Lower lobe of right lung (tissue), 2 donors: ENCODE data around the gene TOM1. TPM values are rescaled to one million over a fixed set of nuclear protein-coding genes. Genes with fewer than 3 reads are reported as not detected.

Experiments
- ATAC-seq, 2 donors: fragments of 200-7000 bp; cut with Tn5 transposase; one replicate each; pipeline ENCODE4 v1.9.1; 2020 to 2022; ENCODE audit warnings: mild to moderate bottlenecking in 2 of 2, moderate library complexity in 2 of 2
- DNase-seq: peaks from one replicate; pipeline ENCODE4 v3.0.0-alpha.2; 2020
- H3K27ac ChIP-seq: fragments of 200-600 bp; one replicate; pipeline ENCODE4 v1.8.0; 2022
- H3K27me3 ChIP-seq: fragments of 200-600 bp; one replicate; pipeline ENCODE4 v1.8.0; 2022; ENCODE audit warnings: low read depth
- H3K36me3 ChIP-seq: fragments of 200-600 bp; one replicate; pipeline ENCODE4 v1.8.0; 2022; ENCODE audit warnings: mild to moderate bottlenecking
- H3K4me1 ChIP-seq: fragments of 200-600 bp; one replicate; pipeline ENCODE4 v1.8.0; 2022
- H3K4me3 ChIP-seq: fragments of 200-600 bp; one replicate; pipeline ENCODE4 v1.8.0; 2022; ENCODE audit warnings: mild to moderate bottlenecking
- H3K9me3 ChIP-seq: fragments of 200-600 bp; one replicate; pipeline ENCODE4 v1.8.0; 2022
- CTCF ChIP-seq: fragments of 200-600 bp; IDR thresholded peaks from one replicate; pipeline ENCODE4 v1.8.0; 2022; ENCODE audit warnings: antibody characterized with exemption, mild to moderate bottlenecking
- intact Hi-C: fragments of 100-400 bp; cut with DNase I; formaldehyde crosslinking; loops from one replicate; pipeline ENCODE4 v1.11.0; 2022
- total RNA-seq: library from RNA; stranded (reverse); fragmentation: NEBNext Ultra II Directional; extraction: Animal tissue kit (Norgen Biotek cat#: 25700); gene quantifications from one replicate; pipeline ENCODE4 v1.2.1, GENCODE V29; 2021
- donor health status: DM: no; HTN: yes; CAD: no; lungs with severe emphysema.

Gene TOM1
- total RNA-seq, 1 donor from 2014 or later = 70.3 TPM

GRCh38 chr22:35345808-35346505 lies 46.3 kb downstream of the TOM1 start:
- Histone ChIP-seq H3K4me3 (no peak overlapping the region), H3K9me3 (no peaks in the 10 kb centered on the region), H3K36me3 (peaks cover 60% of the 10 kb centered on the region), H3K4me1 (peaks cover 15% of the 10 kb centered on the region), H3K27ac (no peak overlapping the region), H3K27me3 (no peaks in the 10 kb centered on the region)
- intact Hi-C loops = no loop called here
- ATAC-seq = no peak
- no peak for TF ChIP-seq CTCF
- no peak for DNase-seq

DNA sequence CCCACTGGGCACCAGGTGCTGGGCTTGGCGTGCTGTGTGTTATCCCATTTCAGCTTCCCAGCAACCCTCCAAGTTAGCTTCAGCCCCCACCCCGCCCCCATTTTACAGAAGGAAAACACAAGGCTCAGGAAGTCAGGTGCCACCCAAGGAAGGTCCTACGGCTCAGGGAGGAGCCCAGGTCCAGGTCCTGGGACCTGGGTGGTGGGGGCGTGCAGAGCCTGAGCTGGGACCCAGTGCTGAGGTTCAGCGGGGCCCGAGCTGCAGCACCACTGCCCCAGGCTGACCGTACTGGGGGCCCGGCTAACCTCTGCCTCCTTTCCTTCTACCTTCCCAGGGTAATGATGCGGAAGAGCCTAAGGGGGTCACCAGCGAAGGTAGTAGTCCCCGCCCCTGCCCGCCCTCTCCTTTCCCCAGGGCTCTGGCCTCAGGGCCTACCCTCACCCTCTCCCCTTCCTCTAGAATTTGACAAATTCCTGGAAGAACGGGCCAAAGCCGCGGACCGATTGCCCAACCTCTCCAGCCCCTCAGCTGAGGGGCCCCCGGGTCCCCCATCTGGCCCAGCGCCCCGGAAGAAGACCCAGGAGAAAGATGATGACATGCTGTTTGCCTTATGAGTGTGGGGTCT lies 47.0 kb downstream of the TOM1 start:
- Histone ChIP-seq H3K36me3 (peaks cover 52% of the 10 kb centered on the region), H3K4me3 (no peak overlapping the region), H3K9me3 (no peaks in the 10 kb centered on the region), H3K4me1 (peaks cover 22% of the 10 kb centered on the region), H3K27me3 (no peaks in the 10 kb centered on the region), H3K27ac (no peak overlapping the region)
- ATAC-seq (no peak), DNase-seq (no peak)
- intact Hi-C loops = no loop called here
- TF ChIP-seq CTCF = no peak

DNA sequence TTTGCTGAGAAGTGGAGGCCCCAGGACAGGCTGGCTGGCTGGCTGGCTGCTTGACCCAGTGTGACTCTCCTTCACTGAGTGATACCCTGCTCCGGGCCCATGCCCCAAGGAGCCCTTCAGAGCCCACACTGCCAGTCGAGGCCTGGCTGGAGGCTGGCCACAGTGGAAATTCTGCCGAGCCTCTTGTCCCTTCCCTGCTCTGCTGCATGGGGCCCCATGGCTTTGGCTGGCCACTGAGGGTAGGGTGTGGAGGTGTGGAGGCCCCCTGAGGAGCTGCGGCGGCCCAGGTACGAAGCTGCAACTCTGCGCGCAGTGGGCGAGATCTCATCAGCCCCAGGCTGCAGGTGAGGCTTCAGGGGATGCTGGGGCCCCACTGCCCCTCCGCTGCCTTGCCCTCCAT lies 47.8 kb downstream of the TOM1 start:
- ATAC-seq = no peak

GRCh38 chr22:35348026-35348590 lies 48.4 kb downstream of the TOM1 start:
- ATAC-seq (no peak), DNase-seq (no peak)
- H3K9me3 ChIP-seq = no peaks in the 10 kb centered on the region
- no peaks in the 10 kb centered on the region for H3K27me3 ChIP-seq
- peaks cover 45% of the 10 kb centered on the region for H3K36me3 ChIP-seq
- H3K4me3 ChIP-seq = no peak overlapping the region
- no peak for TF ChIP-seq CTCF
- peaks cover 35% of the 10 kb centered on the region for H3K4me1 ChIP-seq
- H3K27ac ChIP-seq = no peak overlapping the region
- intact Hi-C loops = no loop called here

More for the DNA sequence above, 47.8 kb downstream of the TOM1 start:
- Histone ChIP-seq H3K4me1 (peaks cover 29% of the 10 kb centered on the region), H3K27ac (no peak overlapping the region), H3K4me3 (no peak overlapping the region), H3K27me3 (no peaks in the 10 kb centered on the region), H3K9me3 (no peaks in the 10 kb centered on the region), H3K36me3 (peaks cover 45% of the 10 kb centered on the region)
- no peak for DNase-seq
- TF ChIP-seq CTCF = no peak
- intact Hi-C loops = no loop called here

GRCh38 chr22:35348703-35349102 lies 49.0 kb downstream of the TOM1 start:
- intact Hi-C loops = no loop called here
- no peak for DNase-seq

More at GRCh38 chr22:35348703-35349102, 49.0 kb downstream of the TOM1 start:
- Histone ChIP-seq H3K9me3 (no peaks in the 10 kb centered on the region), H3K27me3 (no peaks in the 10 kb centered on the region), H3K27ac (no peak overlapping the region), H3K4me1 (peaks cover 35% of the 10 kb centered on the region), H3K36me3 (peaks cover 45% of the 10 kb centered on the region), H3K4me3 (no peak overlapping the region)
- no peak for TF ChIP-seq CTCF
- no peak for ATAC-seq
